ENCODE data around the gene ALX4. TPM values are rescaled to one million over a fixed set of nuclear protein-coding genes. Genes with fewer than 3 reads are reported as not detected.

The ALX4 gene
- total and polyA plus RNA-seq, 2 donors (not counting 1 experiment from before 2014, with no cell fraction given) = not detected

DNA sequence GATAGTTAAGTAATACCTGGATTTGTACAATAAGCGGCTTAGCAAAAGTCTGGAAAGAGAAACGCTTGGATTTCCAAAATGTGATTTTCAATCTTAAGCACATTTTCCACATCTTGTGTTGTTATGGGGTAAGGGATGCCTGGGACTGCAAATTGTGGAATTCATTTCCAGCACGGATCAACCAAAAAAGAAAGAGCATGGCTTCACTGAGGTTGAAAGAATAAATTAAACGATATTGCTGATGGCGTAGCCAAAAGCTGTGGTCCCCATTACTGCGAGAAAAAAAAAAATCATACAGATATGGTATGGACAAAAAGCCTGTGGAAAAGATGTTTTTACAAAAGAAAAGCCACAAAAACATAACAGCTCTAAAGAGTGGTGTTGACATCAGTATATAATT, 26.0 kb upstream of the ALX4 start:
- no peaks in the 10 kb centered on the region for H3K79me2 ChIP-seq (ENCODE audit: control insufficient read depth, insufficient read depth, low read length)
- DNase-seq (ENCODE audit: low read depth in 2 of 2) = no peak
- H3K4me1 ChIP-seq (ENCODE audit: control insufficient read depth, extremely low read depth, insufficient read depth, low read length) = no peaks in the 10 kb centered on the region
- TF ChIP-seq CTCF (conservative IDR thresholded peaks at IDR 0.05 in 1 of 2, IDR thresholded peaks at IDR 0.05 in 1 of 2; ENCODE audit: low read depth in 1 of 2, low read length in 2 of 2) (no peak), EZH2 (IDR thresholded peaks at IDR 0.05; ENCODE audit: low read length, missing control alignments) (no peak)
- no peaks in the 10 kb centered on the region for H3K36me3 ChIP-seq (ENCODE audit: control insufficient read depth, insufficient read depth, low read length)
- H3K27ac ChIP-seq (ENCODE audit: insufficient read depth, low read length) = no peak overlapping the region
- no peaks in the 10 kb centered on the region for H3K9me3 ChIP-seq (ENCODE audit: control insufficient read depth, insufficient read depth, low read depth, low read length)
- no peak overlapping the region for H3K9ac ChIP-seq (ENCODE audit: insufficient read depth, low read length)
- no peaks in the 10 kb centered on the region for H4K20me1 ChIP-seq (ENCODE audit: control insufficient read depth, extremely low read depth, insufficient read depth, low read length)
- H2AFZ ChIP-seq (ENCODE audit: low read length) = no peak overlapping the region
- H3K27me3 ChIP-seq (ENCODE audit: control insufficient read depth, insufficient read depth, low read length) = peaks cover 23% of the 10 kb centered on the region
- no peak overlapping the region for H3K4me2 ChIP-seq (ENCODE audit: extremely low read depth, insufficient read depth, low read length)
- no peak overlapping the region for H3K4me3 ChIP-seq (replicated peaks in 1 of 4; ENCODE audit: control extremely low read depth in 1 of 4, insufficient read depth in 1 of 4, low read depth in 3 of 4, low read length in 4 of 4)

- Histone ChIP-seq H3K4me2 (ENCODE audit: extremely low read depth, insufficient read depth, low read length) (no peak overlapping the region), H3K9ac (ENCODE audit: insufficient read depth, low read length) (no peak overlapping the region), H4K20me1 (ENCODE audit: control insufficient read depth, extremely low read depth, insufficient read depth, low read length) (no peaks in the 10 kb centered on the region), H3K79me2 (ENCODE audit: control insufficient read depth, insufficient read depth, low read length) (no peaks in the 10 kb centered on the region), H2AFZ (ENCODE audit: low read length) (no peak overlapping the region), H3K4me1 (ENCODE audit: control insufficient read depth, extremely low read depth, insufficient read depth, low read length) (no peaks in the 10 kb centered on the region), H3K9me3 (ENCODE audit: control insufficient read depth, insufficient read depth, low read depth, low read length) (no peaks in the 10 kb centered on the region), H3K27ac (ENCODE audit: insufficient read depth, low read length) (no peak overlapping the region), H3K36me3 (ENCODE audit: control insufficient read depth, insufficient read depth, low read length) (no peaks in the 10 kb centered on the region), H3K4me3 (replicated peaks in 1 of 4; ENCODE audit: control extremely low read depth in 1 of 4, insufficient read depth in 1 of 4, low read depth in 3 of 4, low read length in 4 of 4) (no peak overlapping the region), H3K27me3 (ENCODE audit: control insufficient read depth, insufficient read depth, low read length) (peaks cover 25% of the 10 kb centered on the region)
- TF ChIP-seq CTCF (conservative IDR thresholded peaks at IDR 0.05 in 1 of 2, IDR thresholded peaks at IDR 0.05 in 1 of 2; ENCODE audit: low read depth in 1 of 2, low read length in 2 of 2) (no peak), EZH2 (IDR thresholded peaks at IDR 0.05; ENCODE audit: low read length, missing control alignments) (no peak)
- no peak for DNase-seq (ENCODE audit: low read depth in 2 of 2)
Observed at GRCh38 chr11:44335052-44335760, 25.3 kb upstream of the ALX4 start.

DNA sequence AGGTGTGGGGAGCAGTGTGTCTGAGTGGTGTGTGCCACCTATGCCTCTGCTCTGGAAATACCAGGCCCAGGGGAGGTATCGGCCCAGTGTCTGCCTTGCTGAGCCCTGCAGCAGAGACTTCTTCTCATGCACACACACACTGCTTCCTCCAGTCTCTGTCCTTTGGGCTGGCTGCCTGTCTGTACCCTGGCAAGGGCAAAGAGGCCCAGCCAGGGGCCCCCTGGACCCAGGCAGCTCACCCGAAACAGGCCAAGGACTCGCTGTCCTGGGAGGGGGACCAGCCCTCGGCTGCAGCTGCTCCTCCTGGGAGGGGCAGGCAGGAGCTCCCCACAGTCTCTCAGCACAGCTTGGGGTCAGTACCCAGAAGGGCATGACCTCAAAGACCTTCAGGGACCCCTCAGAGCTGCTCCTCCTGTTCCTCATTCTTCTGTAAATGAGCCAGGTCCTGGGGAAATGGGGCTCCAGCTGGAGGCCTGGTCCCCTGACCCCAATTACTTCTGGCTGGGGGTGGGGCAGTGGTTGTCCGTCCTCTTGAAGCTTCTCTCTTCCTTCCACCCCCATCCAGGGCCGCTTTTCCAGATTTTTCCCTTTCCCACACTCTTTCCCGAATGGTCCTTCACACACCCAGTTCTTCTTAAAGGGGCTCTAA, 24.5 kb upstream of the ALX4 start:
- Histone ChIP-seq H3K27me3 (ENCODE audit: control insufficient read depth, insufficient read depth, low read length) (peaks cover 23% of the 10 kb centered on the region), H4K20me1 (ENCODE audit: control insufficient read depth, extremely low read depth, insufficient read depth, low read length) (no peaks in the 10 kb centered on the region)

More for the DNA sequence above, 24.5 kb upstream of the ALX4 start:
- Histone ChIP-seq H3K9ac (ENCODE audit: insufficient read depth, low read length) (no peak overlapping the region), H3K36me3 (ENCODE audit: control insufficient read depth, insufficient read depth, low read length) (no peaks in the 10 kb centered on the region), H3K27ac (ENCODE audit: insufficient read depth, low read length) (no peak overlapping the region), H3K4me2 (ENCODE audit: extremely low read depth, insufficient read depth, low read length) (no peak overlapping the region), H3K79me2 (ENCODE audit: control insufficient read depth, insufficient read depth, low read length) (no peaks in the 10 kb centered on the region), H3K4me3 (replicated peaks in 1 of 4; ENCODE audit: control extremely low read depth in 1 of 4, insufficient read depth in 1 of 4, low read depth in 3 of 4, low read length in 4 of 4) (no peak overlapping the region), H2AFZ (ENCODE audit: low read length) (no peak overlapping the region), H3K4me1 (ENCODE audit: control insufficient read depth, extremely low read depth, insufficient read depth, low read length) (no peaks in the 10 kb centered on the region), H3K9me3 (ENCODE audit: control insufficient read depth, insufficient read depth, low read depth, low read length) (no peaks in the 10 kb centered on the region)
- TF ChIP-seq CTCF (conservative IDR thresholded peaks at IDR 0.05 in 1 of 2, IDR thresholded peaks at IDR 0.05 in 1 of 2; ENCODE audit: low read depth in 1 of 2, low read length in 2 of 2) (no peak), EZH2 (IDR thresholded peaks at IDR 0.05; ENCODE audit: low read length, missing control alignments) (no peak)
- no peak for DNase-seq (ENCODE audit: low read depth in 2 of 2)
